KMS-11 (cell line): ENCODE data around the gene ACSF3.

ENCODE experiments used
- H2AFZ ChIP-seq: fragments of 200-600 bp; sonication (generic); 2 replicates; pipeline ENCODE4 v1.6.1; 2016; ENCODE audit warnings: antibody characterized with exemption, mixed run types, low read depth
- H3K27ac ChIP-seq: fragments of 200-600 bp; sonication (generic); 2 replicates; pipeline ENCODE4 v1.6.1; 2016; ENCODE audit warnings: mild to moderate bottlenecking, mixed run types
- H3K27me3 ChIP-seq: fragments of 200-600 bp; sonication (generic); 2 replicates; pipeline ENCODE4 v1.6.1; 2017; ENCODE audit warnings: mild to moderate bottlenecking, low read depth, mixed run types, moderate library complexity; ENCODE audit not compliant: insufficient read depth
- H3K36me3 ChIP-seq: fragments of 200-600 bp; sonication (generic); 2 replicates; pipeline ENCODE4 v1.6.1; 2017; ENCODE audit warnings: mild to moderate bottlenecking, mixed run types; ENCODE audit not compliant: insufficient read depth
- H3K4me1 ChIP-seq: fragments of 200-600 bp; sonication (generic); 2 replicates; pipeline ENCODE4 v1.6.1; 2016; ENCODE audit warnings: mild to moderate bottlenecking, low read depth, mixed run types; ENCODE audit not compliant: poor library complexity, severe bottlenecking
- H3K4me2 ChIP-seq: fragments of 200-600 bp; sonication (generic); 2 replicates; pipeline ENCODE4 v1.7.0; 2016; ENCODE audit warnings: mild to moderate bottlenecking, mixed run types
- H3K4me3 ChIP-seq: fragments of 200-600 bp; sonication (generic); IDR thresholded peaks from 2 replicates; pipeline ENCODE4 v1.6.1; 2017; ENCODE audit warnings: low read depth, low read length, mixed read lengths; ENCODE audit not compliant: insufficient read depth
- H3K79me2 ChIP-seq: fragments of 200-600 bp; sonication (generic); 2 replicates; pipeline ENCODE4 v1.6.1; 2016; ENCODE audit warnings: low read depth, mixed run types; ENCODE audit not compliant: insufficient read depth
- H3K9ac ChIP-seq: fragments of 200-600 bp; sonication (generic); 2 replicates; pipeline ENCODE4 v1.6.1; 2016; ENCODE audit warnings: mild to moderate bottlenecking, mixed run types
- H4K20me1 ChIP-seq: fragments of 200-600 bp; sonication (generic); 2 replicates; pipeline ENCODE4 v1.6.1; 2016; ENCODE audit warnings: mild to moderate bottlenecking, mixed run types; ENCODE audit not compliant: insufficient read depth
- CTCF ChIP-seq: fragments of 200-600 bp; sonication (generic); conservative IDR thresholded peaks from 2 replicates; pipeline ENCODE4 v1.6.1; 2017; ENCODE audit warnings: low read depth, mild to moderate bottlenecking, antibody characterized with exemption, low read length, moderate library complexity, mixed read lengths

The ACSF3 gene

GRCh38 chr16:89176717-89177116, 83.1 kb downstream of the ACSF3 start:
- Histone ChIP-seq H2AFZ (no peak overlapping the region), H3K36me3 (no peaks in the 10 kb centered on the region), H3K27me3 (peaks cover 87% of the 10 kb centered on the region), H3K79me2 (no peaks in the 10 kb centered on the region), H3K27ac (no peak overlapping the region), H3K4me2 (no peak overlapping the region), H3K4me3 (no peak overlapping the region), H4K20me1 (no peaks in the 10 kb centered on the region), H3K4me1 (peaks cover 12% of the 10 kb centered on the region), H3K9ac (no peak overlapping the region)
- no peak for TF ChIP-seq CTCF

GRCh38 chr16:89177501-89177900, 83.8 kb downstream of the ACSF3 start:
- Histone ChIP-seq H4K20me1 (no peaks in the 10 kb centered on the region), H3K9ac (no peak overlapping the region), H3K4me2 (no peak overlapping the region), H2AFZ (no peak overlapping the region), H3K79me2 (no peaks in the 10 kb centered on the region), H3K36me3 (no peaks in the 10 kb centered on the region), H3K4me1 (peaks cover 9% of the 10 kb centered on the region), H3K27ac (no peak overlapping the region), H3K4me3 (no peak overlapping the region), H3K27me3 (peaks cover 86% of the 10 kb centered on the region)
- no peak for TF ChIP-seq CTCF

- Histone ChIP-seq H3K27ac (no peak overlapping the region), H3K4me3 (no peak overlapping the region), H3K79me2 (no peaks in the 10 kb centered on the region), H3K27me3 (peaks cover 86% of the 10 kb centered on the region), H4K20me1 (no peaks in the 10 kb centered on the region), H3K4me1 (peaks cover 9% of the 10 kb centered on the region), H2AFZ (no peak overlapping the region), H3K4me2 (no peak overlapping the region), H3K9ac (no peak overlapping the region), H3K36me3 (no peaks in the 10 kb centered on the region)
- TF ChIP-seq CTCF, result no peak
Measured at GRCh38 chr16:89178453-89179147, 84.9 kb downstream of the ACSF3 start.

GRCh38 chr16:89179148-89179484, 85.5 kb downstream of the ACSF3 start:
- H3K4me1 ChIP-seq, result peaks cover 9% of the 10 kb centered on the region
- no peaks in the 10 kb centered on the region for H3K36me3 ChIP-seq
- no peaks in the 10 kb centered on the region for H4K20me1 ChIP-seq
- no peaks in the 10 kb centered on the region for H3K79me2 ChIP-seq
- H3K9ac ChIP-seq, result no peak overlapping the region
- no peak overlapping the region for H3K27ac ChIP-seq
- no peak overlapping the region for H3K4me3 ChIP-seq
- H3K4me2 ChIP-seq, result no peak overlapping the region
- no peak for TF ChIP-seq CTCF
- H3K27me3 ChIP-seq, result peaks cover 87% of the 10 kb centered on the region
- no peak overlapping the region for H2AFZ ChIP-seq
